ENCODE data around the gene LYZL2.
"Not testable (repeated sequence)": the region's sequence is repeated elsewhere in the genome, so short reads cannot be mapped to it uniquely, and the experiment has no call there.

Gene LYZL2

GRCh38 chr10:30619966-30620365 lies 9.6 kb downstream of the LYZL2 start:
- Histone ChIP-seq H2AFZ (ENCODE audit: low read length) (no peak overlapping the region), H3K4me2 (ENCODE audit: low read depth, low read length) (no peak overlapping the region), H3K36me3 (replicated peaks; ENCODE audit: insufficient read depth, low read length) (no peaks in the 10 kb centered on the region), H3K27me3 (replicated peaks; ENCODE audit: insufficient read depth, low read length) (no peaks in the 10 kb centered on the region), H3K4me1 (ENCODE audit: low read length) (no peaks in the 10 kb centered on the region), H3K79me2 (ENCODE audit: low read length) (no peaks in the 10 kb centered on the region), H3K4me3 (ENCODE audit: low read length) (no peak overlapping the region), H3F3A (ENCODE audit: insufficient read depth, low read length) (no peaks in the 10 kb centered on the region), H3K9me3 (replicated peaks; ENCODE audit: insufficient read depth, low read length) (no peaks in the 10 kb centered on the region), H3K27ac (ENCODE audit: low read length) (no peak overlapping the region), H4K20me1 (ENCODE audit: insufficient read depth, low read length) (no peaks in the 10 kb centered on the region), H3K9ac (ENCODE audit: low read length) (no peak overlapping the region), H3K9me2 (replicated peaks; ENCODE audit: insufficient read depth, low read length) (no peaks in the 10 kb centered on the region)
- DNase-seq, result no peak
- TF ChIP-seq, protein P1, sequence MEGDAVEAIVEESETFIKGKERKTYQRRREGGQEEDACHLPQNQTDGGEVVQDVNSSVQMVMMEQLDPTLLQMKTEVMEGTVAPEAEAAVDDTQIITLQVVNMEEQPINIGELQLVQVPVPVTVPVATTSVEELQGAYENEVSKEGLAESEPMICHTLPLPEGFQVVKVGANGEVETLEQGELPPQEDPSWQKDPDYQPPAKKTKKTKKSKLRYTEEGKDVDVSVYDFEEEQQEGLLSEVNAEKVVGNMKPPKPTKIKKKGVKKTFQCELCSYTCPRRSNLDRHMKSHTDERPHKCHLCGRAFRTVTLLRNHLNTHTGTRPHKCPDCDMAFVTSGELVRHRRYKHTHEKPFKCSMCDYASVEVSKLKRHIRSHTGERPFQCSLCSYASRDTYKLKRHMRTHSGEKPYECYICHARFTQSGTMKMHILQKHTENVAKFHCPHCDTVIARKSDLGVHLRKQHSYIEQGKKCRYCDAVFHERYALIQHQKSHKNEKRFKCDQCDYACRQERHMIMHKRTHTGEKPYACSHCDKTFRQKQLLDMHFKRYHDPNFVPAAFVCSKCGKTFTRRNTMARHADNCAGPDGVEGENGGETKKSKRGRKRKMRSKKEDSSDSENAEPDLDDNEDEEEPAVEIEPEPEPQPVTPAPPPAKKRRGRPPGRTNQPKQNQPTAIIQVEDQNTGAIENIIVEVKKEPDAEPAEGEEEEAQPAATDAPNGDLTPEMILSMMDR (IDR thresholded peaks at IDR 0.05; ENCODE audit: low read length), result no peak
- no peak for TF ChIP-seq EZH2phosphoT487 (IDR thresholded peaks at IDR 0.05; ENCODE audit: low read length)
- TF ChIP-seq EZH2 (optimal IDR thresholded peaks at IDR 0.05; ENCODE audit: low read depth, low read length), result no peak

GRCh38 chr10:30617070-30617469 lies 12.5 kb downstream of the LYZL2 start:
- no peak overlapping the region for H3K4me2 ChIP-seq (ENCODE audit: low read depth, low read length)
- no peaks in the 10 kb centered on the region for H3K36me3 ChIP-seq (replicated peaks; ENCODE audit: insufficient read depth, low read length)
- H3K4me1 ChIP-seq (ENCODE audit: low read length), result no peaks in the 10 kb centered on the region
- H3K9me2 ChIP-seq (replicated peaks; ENCODE audit: insufficient read depth, low read length), result no peaks in the 10 kb centered on the region
- no peak for TF ChIP-seq EZH2phosphoT487 (IDR thresholded peaks at IDR 0.05; ENCODE audit: low read length)
- TF ChIP-seq, protein P1 (IDR thresholded peaks at IDR 0.05; ENCODE audit: low read length), result no peak
- no peak for TF ChIP-seq EZH2 (optimal IDR thresholded peaks at IDR 0.05; ENCODE audit: low read depth, low read length)
- H3K4me3 ChIP-seq (ENCODE audit: low read length), result no peak overlapping the region
- no peak overlapping the region for H3K27ac ChIP-seq (ENCODE audit: low read length)
- H3K27me3 ChIP-seq (replicated peaks; ENCODE audit: insufficient read depth, low read length), result no peaks in the 10 kb centered on the region
- no peaks in the 10 kb centered on the region for H3K79me2 ChIP-seq (ENCODE audit: low read length)
- H4K20me1 ChIP-seq (ENCODE audit: insufficient read depth, low read length), result no peaks in the 10 kb centered on the region
- no peak for DNase-seq
- no peak overlapping the region for H3K9ac ChIP-seq (ENCODE audit: low read length)
- H3F3A ChIP-seq (ENCODE audit: insufficient read depth, low read length), result no peaks in the 10 kb centered on the region
- no peaks in the 10 kb centered on the region for H3K9me3 ChIP-seq (replicated peaks; ENCODE audit: insufficient read depth, low read length)
- H2AFZ ChIP-seq (ENCODE audit: low read length), result no peak overlapping the region

DNA sequence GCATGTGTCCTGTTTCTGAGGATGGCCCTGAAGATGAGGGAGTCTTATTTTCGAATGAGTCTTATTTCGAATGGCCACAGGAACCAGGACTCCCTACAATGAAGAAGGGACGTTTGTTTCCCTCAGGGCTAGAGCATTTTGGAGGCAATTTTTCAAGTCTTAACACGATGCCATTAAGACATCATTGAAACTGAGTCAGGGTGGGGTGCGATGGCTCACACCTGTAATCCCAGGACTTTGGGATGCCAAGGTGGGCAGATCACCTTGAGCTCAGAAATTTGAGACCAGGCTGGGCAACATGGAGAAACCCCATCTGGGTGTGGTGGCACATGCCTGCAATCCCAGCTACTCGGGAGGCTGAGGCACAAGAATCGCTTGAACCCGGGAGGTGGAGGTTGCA lies 18.5 kb downstream of the LYZL2 start:
- not testable (repeated sequence) for H3K27me3 ChIP-seq (replicated peaks; ENCODE audit: insufficient read depth, low read length); H3K9ac ChIP-seq (ENCODE audit: low read length); DNase-seq; H3K4me2 ChIP-seq (ENCODE audit: low read depth, low read length); H2AFZ ChIP-seq (ENCODE audit: low read length); H4K20me1 ChIP-seq (ENCODE audit: insufficient read depth, low read length); H3F3A ChIP-seq (ENCODE audit: insufficient read depth, low read length); H3K4me3 ChIP-seq (ENCODE audit: low read length); H3K9me3 ChIP-seq (replicated peaks; ENCODE audit: insufficient read depth, low read length); H3K4me1 ChIP-seq (ENCODE audit: low read length); H3K36me3 ChIP-seq (replicated peaks; ENCODE audit: insufficient read depth, low read length); H3K79me2 ChIP-seq (ENCODE audit: low read length); H3K9me2 ChIP-seq (replicated peaks; ENCODE audit: insufficient read depth, low read length); H3K27ac ChIP-seq (ENCODE audit: low read length)

GRCh38 chr10:30607814-30608213 lies 21.7 kb downstream of the LYZL2 start:
- DNase-seq, result no peak
- Histone ChIP-seq H3K9me2 (replicated peaks; ENCODE audit: insufficient read depth, low read length) (no peaks in the 10 kb centered on the region), H3K27me3 (replicated peaks; ENCODE audit: insufficient read depth, low read length) (no peaks in the 10 kb centered on the region), H3K4me3 (ENCODE audit: low read length) (no peak overlapping the region), H3F3A (ENCODE audit: insufficient read depth, low read length) (no peaks in the 10 kb centered on the region), H3K9me3 (replicated peaks; ENCODE audit: insufficient read depth, low read length) (no peaks in the 10 kb centered on the region), H3K4me1 (ENCODE audit: low read length) (no peaks in the 10 kb centered on the region), H2AFZ (ENCODE audit: low read length) (no peak overlapping the region), H3K27ac (ENCODE audit: low read length) (no peak overlapping the region), H3K36me3 (replicated peaks; ENCODE audit: insufficient read depth, low read length) (no peaks in the 10 kb centered on the region), H3K9ac (ENCODE audit: low read length) (no peak overlapping the region), H3K79me2 (ENCODE audit: low read length) (no peaks in the 10 kb centered on the region), H3K4me2 (ENCODE audit: low read depth, low read length) (no peak overlapping the region), H4K20me1 (ENCODE audit: insufficient read depth, low read length) (no peaks in the 10 kb centered on the region)
- TF ChIP-seq, protein P1 (IDR thresholded peaks at IDR 0.05; ENCODE audit: low read length), result no peak
- TF ChIP-seq EZH2 (optimal IDR thresholded peaks at IDR 0.05; ENCODE audit: low read depth, low read length) (no peak), EZH2phosphoT487 (IDR thresholded peaks at IDR 0.05; ENCODE audit: low read length) (no peak)
